Ovary (tissue), 9 donors: ENCODE data around the gene TMEM132D. TPM values are rescaled to one million over a fixed set of nuclear protein-coding genes. Genes with fewer than 3 reads are reported as not detected.

Source experiments
- DNase-seq, 5 donors: peaks; one replicate each; pipeline ENCODE4 v3.0.0-alpha.2; 2019 to 2020
- H3K27ac ChIP-seq, 2 donors: fragments of 200-600 bp; one replicate each; pipeline versions ENCODE4 v1.5.1 to v1.8.0; 2019 to 2022
- H3K27me3 ChIP-seq: fragments of 200-600 bp; one replicate; pipeline ENCODE4 v1.8.0; 2022
- H3K36me3 ChIP-seq: fragments of 200-600 bp; sonication (generic); one replicate; pipeline ENCODE4 v1.5.1; 2019
- H3K4me1 ChIP-seq: one replicate; pipeline ENCODE4 v1.8.1; 2013; ENCODE audit warnings: mild to moderate bottlenecking, moderate library complexity; ENCODE audit not compliant: insufficient read depth
- H3K4me3 ChIP-seq: fragments of 200-600 bp; sonication (generic); one replicate; pipeline ENCODE4 v1.5.1; 2017
- H3K9me3 ChIP-seq, 2 donors: fragments of 200-600 bp in 1 of 2; sonication (generic) in 1 of 2; one replicate each; pipeline versions ENCODE4 v1.5.1 to v1.8.1; 2013 to 2019; ENCODE audit warnings: mild to moderate bottlenecking in 1 of 2, moderate library complexity in 1 of 2
- CTCF ChIP-seq, 3 donors: fragments of 450-650 bp in 2 of 3; fragments of 200-600 bp in 1 of 3; IDR thresholded peaks; one replicate each; pipeline versions ENCODE4 v1.5.1 to v1.8.0; 2016 to 2022; ENCODE audit warnings: antibody characterized with exemption in 3 of 3, mild to moderate bottlenecking in 1 of 3
- EP300 ChIP-seq: sonication (generic); formaldehyde crosslinking; IDR thresholded peaks from one replicate; pipeline ENCODE4 v1.6.1; 2017; ENCODE audit warnings: antibody characterized with exemption
- POLR2A ChIP-seq: fragments of 450-650 bp; IDR thresholded peaks from one replicate; pipeline ENCODE4 v1.6.1; 2017; ENCODE audit warnings: antibody characterized with exemption, mild to moderate bottlenecking, moderate library complexity
- WGBS, 3 donors: extraction: QIAGEN DNeasy Blood & Tissue Kit in 1 of 3; methylation state at CpG; one replicate each; pipeline versions ENCODE4 v1.1.5 to v1.1.7; 2013 to 2017; 5-methylcytosine and 5-hydroxymethylcytosine counted together
- intact Hi-C, 4 donors: fragments of 100-400 bp; cut with DNase I; formaldehyde crosslinking; loops; one replicate each; pipeline versions ENCODE4 v1.11.0 to v1.15.1; 2022 to 2023
- polyA plus RNA-seq, 2 donors: library from polyadenylated mRNA; stranded (reverse); fragments of 200-250 nt in 1 of 2; fragments of 350-450 nt in 1 of 2; fragmentation: Illumina TruSeq in 1 of 2; extraction: RNeasy Lipid Tissue Mini Kit (QIAGEN cat#74804) in 1 of 2; gene quantifications; one replicate each; pipeline ENCODE4 v1.2.3, GENCODE V29; 2013 to 2014
- total RNA-seq, 7 donors: library from RNA; depleted of rRNA in 2 of 7; stranded (reverse); fragments of >200 nt in 2 of 7; fragmentation: NEBNext Ultra II Directional in 3 of 7; extraction: Animal tissue kit (Norgen Biotek cat#: 25700) in 3 of 7; gene quantifications; one replicate each; pipeline versions ENCODE4 v1.1.0 to v1.2.4, GENCODE V29; 2016 to 2023
- donor health status: DM: no; HTN: no; CAD: no; lungs with moderate emphysema.
- donor health status: DM: no; HTN: no; CAD: no.
- donor health status: Bipolar disorder and iron deficiency.
- donor health status: DM: yes; HTN: yes; CAD: no.
- donor health status: DM: no; HTN: no; CAD: no.
- donor health status: DM: yes; HTN: yes; CAD: no.

The TMEM132D gene
- total and polyA plus RNA-seq, 9 donors: 0.04 TPM; not detected in 8

- H3K27ac ChIP-seq: no peak overlapping the region
These were observed 510.4 kb downstream of the TMEM132D start for GRCh38 chr12:129393357-129393937.

GRCh38 chr12:129385637-129385990 is 518.2 kb downstream of the TMEM132D start:
- H3K36me3 ChIP-seq: no peaks in the 10 kb centered on the region
- TF ChIP-seq CTCF (IDR thresholded peaks at IDR 0.05) (no peak), POLR2A (no peak), EP300 (no peak)
- H3K4me1 ChIP-seq: no peaks in the 10 kb centered on the region
- H3K4me3 ChIP-seq: no peak overlapping the region
- WGBS, 3 donors: 64 to 71% (median 69%) methylated on average over 1 of the region's 1 CpG
- intact Hi-C loops: no loop called here
- no peaks in the 10 kb centered on the region for H3K9me3 ChIP-seq
- DNase-seq: no peak
- H3K27ac ChIP-seq: no peak overlapping the region
- no peaks in the 10 kb centered on the region for H3K27me3 ChIP-seq

More at GRCh38 chr12:129393357-129393937, 510.4 kb downstream of the TMEM132D start:
- intact Hi-C loops: no loop called here
- Histone ChIP-seq H3K4me1 (no peaks in the 10 kb centered on the region), H3K4me3 (no peak overlapping the region), H3K36me3 (no peaks in the 10 kb centered on the region), H3K27me3 (no peaks in the 10 kb centered on the region), H3K9me3 (no peaks in the 10 kb centered on the region)
- no peak for TF ChIP-seq POLR2A
- no peak for TF ChIP-seq EP300
- TF ChIP-seq CTCF (IDR thresholded peaks at IDR 0.05): no peak
- no peak for DNase-seq
- 46 to 60% (median 53%) methylated on average over 5 of the region's 5 CpGs for WGBS, 3 donors

DNA sequence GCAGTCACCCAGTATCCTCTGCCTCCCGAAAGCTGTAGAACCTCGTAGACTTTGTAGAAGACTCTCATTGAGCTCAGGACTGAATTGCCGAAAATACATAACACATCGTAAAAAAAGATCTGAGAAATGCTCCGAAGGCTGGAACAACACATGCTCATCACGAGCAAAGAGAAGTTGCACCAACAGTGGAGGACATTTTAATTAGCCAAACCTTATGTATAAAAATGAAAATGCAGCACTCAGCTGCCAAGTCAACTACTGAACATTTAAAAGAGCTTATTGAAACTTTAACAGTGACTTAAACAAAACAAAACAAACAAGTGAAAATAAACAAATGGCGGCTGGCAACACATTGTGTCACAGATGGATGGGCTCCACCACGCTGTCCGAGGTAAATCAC is 519.9 kb downstream of the TMEM132D start:
- intact Hi-C loops: no loop called here
- no peaks in the 10 kb centered on the region for H3K9me3 ChIP-seq
- H3K27ac ChIP-seq: no peak overlapping the region
- H3K27me3 ChIP-seq: no peaks in the 10 kb centered on the region
- TF ChIP-seq EP300: no peak
- TF ChIP-seq CTCF (IDR thresholded peaks at IDR 0.05): no peak
- TF ChIP-seq POLR2A: no peak
- H3K4me3 ChIP-seq: no peak overlapping the region
- DNase-seq: no peak
- WGBS, 3 donors: 70 to 80% (median 72%) methylated on average over 9 of the region's 9 CpGs
- no peaks in the 10 kb centered on the region for H3K4me1 ChIP-seq
- H3K36me3 ChIP-seq: no peaks in the 10 kb centered on the region

DNA sequence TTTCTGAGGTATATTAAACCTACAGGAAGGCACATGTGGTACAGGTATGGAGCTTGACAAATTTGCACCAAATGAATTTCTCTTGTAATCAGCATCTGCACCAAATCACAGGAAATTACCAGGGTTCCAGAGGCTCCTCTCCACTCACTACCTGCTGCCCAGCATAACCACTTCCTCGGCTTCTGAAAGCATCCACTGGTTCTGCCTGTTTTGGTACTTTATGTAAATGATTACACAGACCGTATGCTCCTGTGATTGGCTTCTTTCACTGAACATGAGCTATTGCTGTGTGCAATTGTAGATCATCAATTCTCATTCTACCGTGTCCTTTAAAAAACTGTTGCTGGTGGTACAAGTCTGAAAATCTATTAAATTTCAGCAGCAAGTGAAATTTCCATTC is 522.1 kb downstream of the TMEM132D start:
- H3K4me1 ChIP-seq: no peaks in the 10 kb centered on the region
- WGBS, 3 donors: 57 to 66% (median 60%) methylated on average over 3 of the region's 3 CpGs
- no peaks in the 10 kb centered on the region for H3K36me3 ChIP-seq
- H3K4me3 ChIP-seq: no peak overlapping the region
- H3K27ac ChIP-seq: no peak overlapping the region
- DNase-seq: no peak
- H3K27me3 ChIP-seq: no peaks in the 10 kb centered on the region
- H3K9me3 ChIP-seq: no peaks in the 10 kb centered on the region
- intact Hi-C loops: no loop called here
- TF ChIP-seq CTCF (IDR thresholded peaks at IDR 0.05): no peak
- no peak for TF ChIP-seq EP300
- TF ChIP-seq POLR2A: no peak
